ENCODE data around the gene LGALS8.
"Not testable (repeated sequence)": the region's sequence is repeated elsewhere in the genome, so short reads cannot be mapped to it uniquely, and the experiment has no call there.

Gene LGALS8

DNA sequence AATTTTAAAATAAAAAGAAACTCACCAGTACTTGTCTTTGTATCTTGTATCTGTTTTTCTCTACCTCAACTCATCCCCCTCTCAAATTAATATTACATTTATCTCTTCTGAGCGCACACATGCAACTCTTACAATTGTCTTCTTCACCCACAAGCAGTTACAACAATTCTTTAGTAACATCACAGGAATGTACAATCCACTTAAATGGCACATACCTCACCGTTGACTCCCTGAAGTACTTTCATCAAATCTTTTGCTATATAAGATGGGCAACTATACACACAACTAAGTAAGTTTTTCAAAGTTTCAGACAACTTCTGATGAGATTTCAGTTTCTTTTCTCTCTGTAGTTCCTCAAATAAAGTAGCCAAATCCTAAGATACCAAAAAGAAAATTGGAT lies 52.2 kb downstream of the LGALS8 start:
- H3K9ac ChIP-seq (ENCODE audit: insufficient read length, low read depth), result no peak overlapping the region
- H3K4me3 ChIP-seq (ENCODE audit: insufficient read length, low read depth), result no peak overlapping the region
- H3K9me3 ChIP-seq (ENCODE audit: insufficient read depth, low read length), result no peaks in the 10 kb centered on the region
- peaks cover 92% of the 10 kb centered on the region for H3K36me3 ChIP-seq (ENCODE audit: insufficient read depth, insufficient read length, low read length)
- H3K4me1 ChIP-seq (ENCODE audit: insufficient read depth, insufficient read length), result no peaks in the 10 kb centered on the region
- DNase-seq (ENCODE audit: low read depth, low spot score), result no peak
- no peak for TF ChIP-seq SUZ12 (IDR thresholded peaks at IDR 0.05; ENCODE audit: extremely low read depth, insufficient read depth, insufficient read length)
- TF ChIP-seq ZNF274 (IDR thresholded peaks at IDR 0.05; ENCODE audit: low read depth, low read length), result no peak
- no peak for TF ChIP-seq YY1 (IDR thresholded peaks at IDR 0.05; ENCODE audit: insufficient read depth, insufficient read length)
- H3K27me3 ChIP-seq (ENCODE audit: insufficient read depth, insufficient read length), result no peaks in the 10 kb centered on the region

DNA sequence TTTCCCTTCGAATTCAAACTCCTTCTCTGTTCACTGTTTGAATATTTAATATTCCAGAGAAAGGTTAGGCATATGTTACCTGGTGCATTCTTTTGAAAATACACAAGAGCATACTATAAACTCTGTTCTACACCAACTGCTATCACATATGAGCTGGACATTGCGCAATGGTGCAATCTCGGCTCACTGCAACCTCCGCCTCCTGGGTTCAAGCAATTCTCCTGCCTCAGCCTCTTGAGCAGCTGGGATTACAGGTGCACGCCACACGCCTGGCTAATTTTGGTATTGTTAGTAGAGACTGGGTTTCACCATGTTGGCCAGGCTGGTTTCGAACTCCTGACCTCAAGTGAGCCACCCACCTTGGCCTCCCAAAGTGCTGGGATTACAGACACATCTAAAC lies 53.3 kb downstream of the LGALS8 start:
- H3K9me3 ChIP-seq (ENCODE audit: insufficient read depth, low read length); H3K27me3 ChIP-seq (ENCODE audit: insufficient read depth, insufficient read length); DNase-seq (ENCODE audit: low read depth, low spot score); H3K4me1 ChIP-seq (ENCODE audit: insufficient read depth, insufficient read length); H3K4me3 ChIP-seq (ENCODE audit: insufficient read length, low read depth); H3K9ac ChIP-seq (ENCODE audit: insufficient read length, low read depth): not testable (repeated sequence)
- peaks cover 91% of the 10 kb centered on the region for H3K36me3 ChIP-seq (ENCODE audit: insufficient read depth, insufficient read length, low read length)

DNA sequence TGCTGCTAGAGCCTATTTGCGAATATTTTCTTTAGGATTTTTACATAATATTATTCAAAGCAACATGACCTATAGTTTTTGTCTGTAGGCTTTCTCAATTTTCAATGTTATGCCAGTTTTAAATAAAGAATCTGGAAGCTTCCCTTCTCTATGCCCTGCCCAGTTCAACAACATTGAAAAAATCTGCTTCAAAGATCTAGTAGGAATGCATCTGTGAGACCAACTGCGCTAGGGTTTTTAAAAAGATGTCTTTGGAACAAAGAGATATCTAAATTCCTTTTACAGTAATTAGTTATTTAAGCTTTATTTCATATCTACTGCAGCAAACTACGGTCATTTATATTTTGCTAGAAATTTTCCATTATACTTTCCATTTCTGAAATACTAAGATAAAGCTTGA lies 54.9 kb downstream of the LGALS8 start:
- Histone ChIP-seq H3K36me3 (ENCODE audit: insufficient read depth, insufficient read length, low read length) (peaks cover 86% of the 10 kb centered on the region), H3K4me3 (ENCODE audit: insufficient read length, low read depth) (no peak overlapping the region), H3K27me3 (ENCODE audit: insufficient read depth, insufficient read length) (no peaks in the 10 kb centered on the region), H3K9ac (ENCODE audit: insufficient read length, low read depth) (no peak overlapping the region), H3K4me1 (ENCODE audit: insufficient read depth, insufficient read length) (no peaks in the 10 kb centered on the region), H3K9me3 (ENCODE audit: insufficient read depth, low read length) (no peaks in the 10 kb centered on the region)
- no peak for DNase-seq (ENCODE audit: low read depth, low spot score)
- TF ChIP-seq ZNF274 (IDR thresholded peaks at IDR 0.05; ENCODE audit: low read depth, low read length) (no peak), YY1 (IDR thresholded peaks at IDR 0.05; ENCODE audit: insufficient read depth, insufficient read length) (no peak), SUZ12 (IDR thresholded peaks at IDR 0.05; ENCODE audit: extremely low read depth, insufficient read depth, insufficient read length) (no peak)

DNA sequence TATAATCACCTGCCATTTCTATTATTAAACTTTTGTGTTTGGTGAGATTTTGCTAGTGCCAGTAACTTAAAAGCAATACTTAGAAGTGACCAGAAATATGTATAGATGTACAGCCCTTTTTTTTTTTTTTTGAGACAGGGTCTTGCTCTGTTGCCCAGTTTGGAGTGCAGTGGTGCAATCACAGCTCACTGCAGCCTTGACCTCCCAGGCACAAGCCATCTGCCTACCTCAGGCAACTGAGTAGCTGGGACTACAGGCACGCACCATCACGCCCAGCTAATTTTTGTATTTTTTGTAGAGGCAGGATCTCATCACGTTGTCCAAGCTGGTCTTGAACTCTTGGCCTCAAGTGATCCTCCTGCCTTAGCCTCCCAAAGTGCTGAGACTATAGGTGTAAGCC lies 56.6 kb downstream of the LGALS8 start:
- H3K4me3 ChIP-seq (ENCODE audit: insufficient read length, low read depth); H3K9ac ChIP-seq (ENCODE audit: insufficient read length, low read depth); DNase-seq (ENCODE audit: low read depth, low spot score): not testable (repeated sequence)

DNA sequence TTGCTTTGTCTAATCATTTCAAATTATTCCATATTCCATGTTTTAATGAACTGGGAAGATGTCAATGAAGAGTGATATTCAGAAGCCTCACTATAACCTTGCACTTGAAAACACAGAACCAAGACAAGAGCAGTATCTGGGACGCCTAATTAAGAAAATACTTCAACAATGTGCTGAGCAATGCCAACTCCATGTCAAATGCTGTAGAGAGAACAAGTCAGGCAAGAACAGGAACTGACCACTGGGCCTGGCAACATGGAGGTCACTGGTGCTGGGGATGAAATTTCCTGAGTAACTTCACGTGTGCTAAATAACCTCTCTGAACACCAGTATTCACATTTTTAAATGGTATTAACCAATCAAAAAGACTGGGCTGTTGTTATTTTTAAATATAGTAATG lies 57.7 kb downstream of the LGALS8 start:
- Histone ChIP-seq H3K27me3 (ENCODE audit: insufficient read depth, insufficient read length) (no peaks in the 10 kb centered on the region), H3K36me3 (ENCODE audit: insufficient read depth, insufficient read length, low read length) (peaks cover 86% of the 10 kb centered on the region), H3K9me3 (ENCODE audit: insufficient read depth, low read length) (no peaks in the 10 kb centered on the region), H3K4me1 (ENCODE audit: insufficient read depth, insufficient read length) (no peaks in the 10 kb centered on the region), H3K9ac (ENCODE audit: insufficient read length, low read depth) (no peak overlapping the region), H3K4me3 (ENCODE audit: insufficient read length, low read depth) (no peak overlapping the region)
- no peak for TF ChIP-seq ZNF274 (IDR thresholded peaks at IDR 0.05; ENCODE audit: low read depth, low read length)
- TF ChIP-seq SUZ12 (IDR thresholded peaks at IDR 0.05; ENCODE audit: extremely low read depth, insufficient read depth, insufficient read length), result no peak
- no peak for TF ChIP-seq YY1 (IDR thresholded peaks at IDR 0.05; ENCODE audit: insufficient read depth, insufficient read length)
- no peak for DNase-seq (ENCODE audit: low read depth, low spot score)

More for the DNA sequence above, 56.6 kb downstream of the LGALS8 start:
- not testable (repeated sequence) for H3K4me1 ChIP-seq (ENCODE audit: insufficient read depth, insufficient read length); H3K9me3 ChIP-seq (ENCODE audit: insufficient read depth, low read length); H3K27me3 ChIP-seq (ENCODE audit: insufficient read depth, insufficient read length)
- H3K36me3 ChIP-seq (ENCODE audit: insufficient read depth, insufficient read length, low read length), result peaks cover 86% of the 10 kb centered on the region

DNA sequence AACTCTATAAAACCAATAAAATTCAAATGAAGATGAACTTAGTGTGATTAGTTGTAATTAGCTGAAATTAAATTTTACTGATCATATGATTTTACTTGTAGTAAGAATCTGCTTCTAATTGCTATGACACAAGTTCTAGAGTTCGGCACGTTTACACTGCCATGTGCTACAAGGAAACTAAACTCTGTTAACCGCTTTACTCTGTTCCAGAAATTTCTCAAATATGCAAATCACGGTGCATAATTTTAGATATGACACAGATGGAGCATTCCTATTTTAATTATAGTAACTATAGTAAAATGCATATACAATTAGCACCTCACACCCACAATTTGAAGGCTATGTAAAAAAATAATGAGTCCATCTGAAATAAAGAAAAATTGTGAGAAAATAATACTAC lies 65.7 kb downstream of the LGALS8 start:
- peaks cover 97% of the 10 kb centered on the region for H3K36me3 ChIP-seq (ENCODE audit: insufficient read depth, insufficient read length, low read length)
- no peak for DNase-seq (ENCODE audit: low read depth, low spot score)
- no peak overlapping the region for H3K4me3 ChIP-seq (ENCODE audit: insufficient read length, low read depth)
- H3K9ac ChIP-seq (ENCODE audit: insufficient read length, low read depth), result no peak overlapping the region
- no peaks in the 10 kb centered on the region for H3K9me3 ChIP-seq (ENCODE audit: insufficient read depth, low read length)
- no peaks in the 10 kb centered on the region for H3K4me1 ChIP-seq (ENCODE audit: insufficient read depth, insufficient read length)
- no peaks in the 10 kb centered on the region for H3K27me3 ChIP-seq (ENCODE audit: insufficient read depth, insufficient read length)
- TF ChIP-seq ZNF274 (IDR thresholded peaks at IDR 0.05; ENCODE audit: low read depth, low read length) (no peak), SUZ12 (IDR thresholded peaks at IDR 0.05; ENCODE audit: extremely low read depth, insufficient read depth, insufficient read length) (no peak), YY1 (IDR thresholded peaks at IDR 0.05; ENCODE audit: insufficient read depth, insufficient read length) (no peak)

DNA sequence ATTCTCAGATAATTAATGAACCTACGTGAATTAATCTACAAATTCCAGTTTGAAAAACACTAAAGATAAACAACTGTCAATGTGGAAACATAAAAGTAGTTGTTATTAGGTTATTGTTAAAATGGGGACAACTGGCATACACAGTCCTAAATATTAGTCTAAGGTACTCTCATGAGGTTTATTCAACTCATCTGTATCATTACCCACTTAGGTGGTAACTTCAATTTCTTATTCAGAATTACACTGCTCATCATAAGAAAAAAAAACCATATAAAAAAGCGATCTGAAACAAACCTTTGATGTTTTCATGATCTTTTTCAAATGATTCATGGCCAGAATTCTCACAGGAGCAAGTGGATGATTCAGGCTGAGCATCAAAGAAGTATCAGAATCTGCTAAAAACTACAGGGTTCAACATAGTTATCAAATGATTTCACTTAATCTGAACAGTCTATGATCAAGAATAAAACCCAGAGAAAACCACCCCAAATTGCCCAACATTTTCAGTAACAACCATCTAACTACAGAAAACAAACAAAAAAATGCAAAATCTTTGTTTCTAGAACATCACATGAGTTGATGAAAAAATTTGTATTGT lies 66.9 kb downstream of the LGALS8 start:
- H3K4me1 ChIP-seq (ENCODE audit: insufficient read depth, insufficient read length), result no peaks in the 10 kb centered on the region
- no peaks in the 10 kb centered on the region for H3K27me3 ChIP-seq (ENCODE audit: insufficient read depth, insufficient read length)
- no peaks in the 10 kb centered on the region for H3K9me3 ChIP-seq (ENCODE audit: insufficient read depth, low read length)
- H3K9ac ChIP-seq (ENCODE audit: insufficient read length, low read depth), result no peak overlapping the region
- DNase-seq (ENCODE audit: low read depth, low spot score), result no peak
- TF ChIP-seq SUZ12 (IDR thresholded peaks at IDR 0.05; ENCODE audit: extremely low read depth, insufficient read depth, insufficient read length), result no peak
- TF ChIP-seq YY1 (IDR thresholded peaks at IDR 0.05; ENCODE audit: insufficient read depth, insufficient read length), result no peak
- no peak for TF ChIP-seq ZNF274 (IDR thresholded peaks at IDR 0.05; ENCODE audit: low read depth, low read length)
- H3K4me3 ChIP-seq (ENCODE audit: insufficient read length, low read depth), result no peak overlapping the region
- H3K36me3 ChIP-seq (ENCODE audit: insufficient read depth, insufficient read length, low read length), result peaks cover 97% of the 10 kb centered on the region

DNA sequence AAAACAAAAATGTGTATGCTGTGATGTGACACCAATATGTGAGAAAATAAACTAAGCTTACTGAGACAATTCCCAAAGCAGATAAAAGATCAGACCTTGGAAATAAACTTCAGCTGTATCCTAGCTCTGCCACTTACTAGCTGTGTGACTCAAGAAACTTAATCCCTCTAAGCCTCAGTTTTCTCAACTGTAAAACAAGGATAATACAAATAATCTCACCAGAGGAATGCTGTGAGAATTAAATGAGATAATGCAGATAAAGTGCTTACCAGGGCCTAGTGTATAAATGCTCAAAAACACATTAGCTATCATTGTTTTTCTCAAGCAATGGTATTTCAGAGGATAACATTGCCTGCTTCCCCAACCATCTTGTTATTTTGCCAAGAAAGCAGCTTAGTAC lies 78.4 kb downstream of the LGALS8 start:
- H3K9me3 ChIP-seq (ENCODE audit: insufficient read depth, low read length), result no peaks in the 10 kb centered on the region
- no peak for DNase-seq (ENCODE audit: low read depth, low spot score)
- H3K27me3 ChIP-seq (ENCODE audit: insufficient read depth, insufficient read length), result no peaks in the 10 kb centered on the region
- TF ChIP-seq SUZ12 (IDR thresholded peaks at IDR 0.05; ENCODE audit: extremely low read depth, insufficient read depth, insufficient read length), result no peak
- no peak for TF ChIP-seq ZNF274 (IDR thresholded peaks at IDR 0.05; ENCODE audit: low read depth, low read length)
- no peak for TF ChIP-seq YY1 (IDR thresholded peaks at IDR 0.05; ENCODE audit: insufficient read depth, insufficient read length)
- H3K4me3 ChIP-seq (ENCODE audit: insufficient read length, low read depth), result no peak overlapping the region
- no peak overlapping the region for H3K9ac ChIP-seq (ENCODE audit: insufficient read length, low read depth)
- peaks cover 64% of the 10 kb centered on the region for H3K36me3 ChIP-seq (ENCODE audit: insufficient read depth, insufficient read length, low read length)
- H3K4me1 ChIP-seq (ENCODE audit: insufficient read depth, insufficient read length), result peaks cover 2% of the 10 kb centered on the region

Data from NT2/D1 (cell line).